H1 (cell line): ENCODE measurements around the gene TXNL4B. TPM values are rescaled to one million over a fixed set of nuclear protein-coding genes. Genes with fewer than 3 reads are reported as not detected.

Experiments used
- CTCF ChIA-PET: fragments of 300-600 bp; sonication (Branson Sonifier 250); formaldehyde crosslinking; loops from one replicate; lab custom pipeline; 2021; ENCODE audit not compliant: partially characterized antibody; lab: Charles Lee
- POLR2A ChIA-PET: fragments of 300-600 bp; sonication (Branson Sonifier 250); formaldehyde crosslinking; loops from one replicate; lab custom pipeline; 2021; ENCODE audit warnings: inconsistent platforms; ENCODE audit not compliant: partially characterized antibody; lab: Charles Lee
- DNase-seq, 2 experiments: peaks; one replicate each; pipeline versions ENCODE4 v3.0.0 to v3.0.0-alpha.2; 2010 to 2022; ENCODE audit warnings: low spot score in 2 of 2, low read depth in 1 of 2, mixed read lengths in 1 of 2
- FAIRE-seq: peaks from 2 replicates; lab custom pipeline; 2011; peaks lifted over from hg19 to GRCh38; lab: Jason Lieb, UNC
- H2AFZ ChIP-seq: 2 replicates; pipeline ENCODE4 v1.8.1; 2012; ENCODE audit warnings: low read length, inconsistent platforms
- H2AK5ac ChIP-seq: 2 replicates; pipeline ENCODE4 v1.6.1; 2013; ENCODE audit warnings: low read depth, low read length
- H2BK120ac ChIP-seq: replicated peaks from 2 replicates; pipeline ENCODE3; 2013; ENCODE audit warnings: low read depth, low read length, inconsistent platforms
- H2BK12ac ChIP-seq: 2 replicates; pipeline ENCODE4 v1.6.1; 2013; ENCODE audit warnings: low read depth, low read length
- H2BK15ac ChIP-seq: 2 replicates; pipeline ENCODE4 v1.6.1; 2013; ENCODE audit warnings: low read length
- H2BK20ac ChIP-seq: 2 replicates; pipeline ENCODE4 v1.6.1; 2013; ENCODE audit warnings: low read length
- H2BK5ac ChIP-seq: 2 replicates; pipeline ENCODE4 v1.6.1; 2013; ENCODE audit warnings: low read depth, low read length
- H3K14ac ChIP-seq: 2 replicates; pipeline ENCODE4 v1.6.1; 2013; ENCODE audit warnings: inconsistent platforms; ENCODE audit not compliant: insufficient read length
- H3K18ac ChIP-seq: 2 replicates; pipeline ENCODE4 v1.6.1; 2013; ENCODE audit warnings: low read length; ENCODE audit errors: extremely low read depth
- H3K23ac ChIP-seq: 2 replicates; pipeline ENCODE4 v1.6.1; 2013; ENCODE audit warnings: inconsistent platforms; ENCODE audit not compliant: insufficient read length
- H3K23me2 ChIP-seq: 2 replicates; pipeline ENCODE4 v1.6.1; 2013; ENCODE audit warnings: low read depth, low read length
- H3K27ac ChIP-seq: 2 replicates; pipeline ENCODE4 v1.6.1; 2011; ENCODE audit warnings: low read depth, low read length, inconsistent platforms
- H3K27me3 ChIP-seq, 4 experiments: replicated peaks in 1 of 4; 1 replicate in 1 of 4; 2 replicates in 3 of 4; pipeline versions ENCODE4 v1.6.1 to v1.8.1; 2011 to 2013; ENCODE audit warnings: low read length in 3 of 4, mild to moderate bottlenecking in 3 of 4, inconsistent platforms in 2 of 4, mixed read lengths in 2 of 4, moderate library complexity in 1 of 4; ENCODE audit not compliant: control insufficient read depth in 3 of 4, insufficient read depth in 3 of 4; ENCODE audit errors: extremely low read depth in 1 of 4
- H3K36me3 ChIP-seq, 4 experiments: 2 replicates each; pipeline versions ENCODE4 v1.6.1 to v1.8.1; 2011 to 2013; ENCODE audit warnings: mild to moderate bottlenecking in 4 of 4, low read length in 3 of 4, moderate library complexity in 2 of 4, control low read depth in 1 of 4, inconsistent platforms in 1 of 4; ENCODE audit not compliant: insufficient read depth in 4 of 4, control insufficient read depth in 2 of 4
- H3K4ac ChIP-seq: replicated peaks from 2 replicates; pipeline ENCODE3; 2013; ENCODE audit warnings: low read length, low read depth, mixed read lengths, inconsistent platforms; ENCODE audit not compliant: insufficient read length
- H3K4me1 ChIP-seq, 4 experiments: replicated peaks in 1 of 4; 1 replicate in 1 of 4; 2 replicates in 3 of 4; pipeline versions ENCODE4 v1.6.1 to v1.8.1; 2011 to 2013; ENCODE audit warnings: low read length in 3 of 4, inconsistent platforms in 2 of 4, mixed read lengths in 1 of 4; ENCODE audit not compliant: insufficient read depth in 4 of 4, control insufficient read depth in 3 of 4
- H3K4me2 ChIP-seq, 2 experiments: 2 replicates each; pipeline versions ENCODE4 v1.6.1 to v1.8.1; 2011 to 2013; ENCODE audit warnings: low read depth in 2 of 2, low read length in 2 of 2, control low read depth in 1 of 2, inconsistent platforms in 1 of 2, mild to moderate bottlenecking in 1 of 2; ENCODE audit not compliant: insufficient read depth in 1 of 2
- H3K4me3 ChIP-seq, 4 experiments: fragments of 200-600, 300-600 bp in 1 of 4; sonication (generic), shearing (Covaris generic), sonication (Bioruptor Twin) in 1 of 4; 2 replicates each; pipeline versions ENCODE4 v1.5.1 to v1.8.1; 2011 to 2016; ENCODE audit warnings: low read length in 4 of 4, low read depth in 3 of 4, control low read depth in 2 of 4, inconsistent platforms in 2 of 4, mild to moderate bottlenecking in 2 of 4, mixed read lengths in 1 of 4, moderate library complexity in 1 of 4; ENCODE audit not compliant: insufficient read depth in 2 of 4; ENCODE audit errors: extremely low read depth in 1 of 4
- H3K56ac ChIP-seq: replicated peaks from 2 replicates; pipeline ENCODE3; 2013; ENCODE audit warnings: low read depth, mild to moderate bottlenecking, mixed read lengths, low read length, inconsistent platforms; ENCODE audit not compliant: insufficient read length
- H3K79me1 ChIP-seq: 2 replicates; pipeline ENCODE4 v1.6.1; 2013; ENCODE audit warnings: low read depth, low read length, control low read depth
- H3K79me2 ChIP-seq, 2 experiments: 2 replicates each; pipeline versions ENCODE4 v1.6.1 to v1.8.1; 2012 to 2013; ENCODE audit warnings: low read length in 2 of 2, mild to moderate bottlenecking in 2 of 2, inconsistent platforms in 1 of 2; ENCODE audit not compliant: insufficient read depth in 2 of 2, control insufficient read depth in 1 of 2
- H3K9ac ChIP-seq, 4 experiments: replicated peaks in 1 of 4; 1 replicate in 1 of 4; 2 replicates in 3 of 4; pipeline versions ENCODE4 v1.6.1 to v1.8.1; 2011 to 2013; ENCODE audit warnings: low read depth in 3 of 4, low read length in 3 of 4, control low read depth in 2 of 4, mild to moderate bottlenecking in 2 of 4, moderate library complexity in 2 of 4, inconsistent platforms in 1 of 4; ENCODE audit errors: extremely low read depth in 1 of 4
- H3K9me3 ChIP-seq, 2 experiments: 2 replicates each; pipeline versions ENCODE4 v1.6.1 to v1.8.1; 2012 to 2013; ENCODE audit warnings: mild to moderate bottlenecking in 2 of 2, moderate library complexity in 2 of 2, control low read depth in 1 of 2, inconsistent platforms in 1 of 2, low read depth in 1 of 2, low read length in 1 of 2, mixed read lengths in 1 of 2; ENCODE audit not compliant: insufficient read depth in 2 of 2
- H4K20me1 ChIP-seq, 2 experiments: replicated peaks in 1 of 2; 2 replicates each; pipeline versions ENCODE3 to v1.8.1; 2011 to 2013; ENCODE audit warnings: inconsistent platforms in 2 of 2, low read length in 2 of 2, mild to moderate bottlenecking in 1 of 2; ENCODE audit not compliant: insufficient read depth in 2 of 2, control insufficient read depth in 1 of 2
- H4K5ac ChIP-seq: 2 replicates; pipeline ENCODE4 v1.6.1; 2013; ENCODE audit warnings: low read length, low read depth, mixed read lengths, inconsistent platforms; ENCODE audit not compliant: insufficient read length
- H4K8ac ChIP-seq: 2 replicates; pipeline ENCODE4 v1.8.0; 2013; ENCODE audit warnings: mild to moderate bottlenecking, moderate library complexity, low read length, inconsistent platforms; ENCODE audit not compliant: insufficient read depth; ENCODE audit errors: extremely low read depth
- H4K91ac ChIP-seq: replicated peaks from 2 replicates; pipeline ENCODE3; 2013; ENCODE audit warnings: low read length, mixed read lengths, inconsistent platforms; ENCODE audit not compliant: insufficient read length
- ASH2L ChIP-seq: fragments of 200-600, 300-600 bp; sonication (generic); IDR thresholded peaks from one replicate; pipeline ENCODE4 v1.7.1; 2017; ENCODE audit warnings: low read length
- BRCA1 ChIP-seq: IDR thresholded peaks from 2 replicates; pipeline ENCODE4 v1.6.1; 2012; ENCODE audit warnings: low read depth, low read length, improper control_type of control experiment
- CBX5 ChIP-seq: fragments of 300-800, 300-1000 bp; sonication (generic); IDR thresholded peaks from 2 replicates; pipeline ENCODE4 v1.7.1; 2016; ENCODE audit warnings: antibody characterized with exemption, low read length, low read depth
- CHD2 ChIP-seq: IDR thresholded peaks from 2 replicates; pipeline ENCODE4 v1.6.1; 2012; ENCODE audit warnings: low read length, improper control_type of control experiment
- CTBP2 ChIP-seq: IDR thresholded peaks from 2 replicates; pipeline ENCODE4 v1.7.0; 2011; ENCODE audit warnings: borderline replicate concordance, mild to moderate bottlenecking, moderate library complexity, mixed read lengths, low read length; ENCODE audit not compliant: insufficient read depth, insufficient read length
- E2F6 ChIP-seq: IDR thresholded peaks from 2 replicates; pipeline ENCODE4 v1.6.1; 2012; ENCODE audit warnings: inconsistent platforms
- GABPA ChIP-seq: IDR thresholded peaks from 2 replicates; pipeline ENCODE4 v1.6.1; 2011; ENCODE audit warnings: mild to moderate bottlenecking, low read length, moderate library complexity, borderline replicate concordance; ENCODE audit not compliant: insufficient read depth
- KDM1A ChIP-seq: fragments of 200-600, 300-600 bp; sonication (generic); IDR thresholded peaks from 2 replicates; pipeline ENCODE4 v1.7.1; 2016; ENCODE audit warnings: mild to moderate bottlenecking, low read length, borderline replicate concordance
- NRF1 ChIP-seq: IDR thresholded peaks from 2 replicates; pipeline ENCODE4 v1.6.1; 2011; ENCODE audit warnings: mild to moderate bottlenecking, low read depth, low read length, improper control_type of control experiment
- RAD21 ChIP-seq, 2 experiments: IDR thresholded peaks in 1 of 2; conservative IDR thresholded peaks in 1 of 2; 2 replicates each; pipeline ENCODE4 v1.6.1; 2011; ENCODE audit warnings: low read depth in 2 of 2, low read length in 2 of 2, improper control_type of control experiment in 1 of 2, inconsistent platforms in 1 of 2, mild to moderate bottlenecking in 1 of 2, moderate library complexity in 1 of 2
- SIRT6 ChIP-seq: IDR thresholded peaks from one replicate; pipeline ENCODE4 v1.7.1; 2012; ENCODE audit warnings: low read length, inconsistent platforms
- SP4 ChIP-seq: IDR thresholded peaks from 2 replicates; pipeline ENCODE4 v1.6.1; 2012; ENCODE audit warnings: low read length, inconsistent platforms
- SRF ChIP-seq: IDR thresholded peaks from 2 replicates; pipeline ENCODE4 v1.6.1; 2011; ENCODE audit warnings: mild to moderate bottlenecking, low read depth, low read length, moderate library complexity
- TCF12 ChIP-seq: IDR thresholded peaks from 2 replicates; pipeline ENCODE4 v1.6.1; 2011; ENCODE audit warnings: low read depth, mild to moderate bottlenecking, low read length
- YY1 ChIP-seq: IDR thresholded peaks from 2 replicates; pipeline ENCODE4 v1.6.1; 2011; ENCODE audit warnings: low read depth, mild to moderate bottlenecking, low read length
- WGBS, 2 experiments: shearing (Covaris generic) in 1 of 2; methylation state at CpG; one replicate each; pipeline versions ENCODE4 v1.1.6 to v1.1.7; 2013 to 2015; ENCODE audit warnings: low lambda C conversion rate in 2 of 2, mixed read lengths in 2 of 2, inconsistent platforms in 1 of 2, low coverage in 1 of 2, missing lambda C conversion rate in 1 of 2; ENCODE audit not compliant: insufficient replicate concordance in 2 of 2, insufficient coverage in 1 of 2, insufficient read length in 1 of 2; ENCODE audit errors: extremely low coverage in 1 of 2, missing lambda C conversion rate in 1 of 2; 5-methylcytosine and 5-hydroxymethylcytosine counted together
- polyA plus RNA-seq, 7 experiments: library from polyadenylated mRNA; depleted of rRNA in 3 of 7; stranded (reverse) in 5 of 7; unstranded in 2 of 7; fragments of >200 nt in 5 of 7; fragments of 200-250 nt in 2 of 7; gene quantifications; 1 replicate in 5 of 7; 2 replicates in 1 of 7; 4 replicates in 1 of 7; pipeline versions ENCODE4 v1.2.1 to v1.2.3, GENCODE V29; 2011 to 2013; ENCODE audit warnings: missing spikeins in 2 of 7, mixed read lengths in 2 of 7
- total RNA-seq: library from RNA; stranded (reverse); fragmentation: NEBNext Ultra II Directional; extraction: Animal tissue kit (Norgen Biotek cat#: 25700); gene quantifications from 2 replicates; pipeline ENCODE4 v1.2.1, GENCODE V29; 2021

The TXNL4B gene
- total and polyA plus RNA-seq, 2 of the 8 experiments (the other 6 are each of a cell fraction or from before 2014, with no cell fraction given), result 6.7 to 10.6 TPM

GRCh38 chr16:72044825-72045359 lies 48.5 kb downstream of the TXNL4B start:
- no peak overlapping the region for H2AFZ ChIP-seq
- no peak overlapping the region for H3K4ac ChIP-seq
- H3K23ac ChIP-seq, result no peak overlapping the region
- no peak for DNase-seq
- no peak overlapping the region for H3K56ac ChIP-seq
- no peak overlapping the region for H2AK5ac ChIP-seq
- no peak overlapping the region for H2BK12ac ChIP-seq
- no peak for TF ChIP-seq BRCA1
- TF ChIP-seq KDM1A, result no peak
- no peak for TF ChIP-seq CTBP2
- no peak for TF ChIP-seq RAD21 (IDR thresholded peaks at IDR 0.05 in 1 of 2, conservative IDR thresholded peaks at IDR 0.05 in 1 of 2; ENCODE audit: low read depth in 2 of 2, low read length in 2 of 2)
- TF ChIP-seq E2F6, result no peak
- no peak for TF ChIP-seq YY1
- TF ChIP-seq SP4, result no peak
- TF ChIP-seq GABPA, result no peak
- no peak for TF ChIP-seq CBX5
- TF ChIP-seq ASH2L, result no peak
- no peak for TF ChIP-seq CHD2
- TF ChIP-seq NRF1, result no peak
- no peak for TF ChIP-seq TCF12
- no peak for TF ChIP-seq SIRT6
- no peak for TF ChIP-seq SRF
- no peak overlapping the region for H4K8ac ChIP-seq
- H4K91ac ChIP-seq, result no peak overlapping the region
- no peaks in the 10 kb centered on the region for H3K79me2 ChIP-seq
- H2BK20ac ChIP-seq, result no peak overlapping the region
- H3K14ac ChIP-seq, result no peak overlapping the region
- ChIA-PET CTCF (no interaction called here), POLR2A (no interaction called here)
- H3K36me3 ChIP-seq, result no peaks in the 10 kb centered on the region
- 93% methylated on average over 2 of the region's 2 CpGs; no CpG with 5 or more reads in 1 of the 2 experiments for WGBS, 2 experiments
- no peak overlapping the region for H2BK5ac ChIP-seq
- H3K9me3 ChIP-seq, result no peaks in the 10 kb centered on the region
- H3K4me1 ChIP-seq, result no peaks in the 10 kb centered on the region
- H3K9ac ChIP-seq, result no peak overlapping the region
- H2BK120ac ChIP-seq, result no peak overlapping the region
- H3K79me1 ChIP-seq, result no peaks in the 10 kb centered on the region
- H3K4me2 ChIP-seq, result no peak overlapping the region
- H3K23me2 ChIP-seq, result no peaks in the 10 kb centered on the region
- no peak overlapping the region for H3K27ac ChIP-seq
- no peaks in the 10 kb centered on the region for H3K27me3 ChIP-seq
- no peak overlapping the region for H3K18ac ChIP-seq
- no peaks in the 10 kb centered on the region for H4K20me1 ChIP-seq
- H4K5ac ChIP-seq, result no peak overlapping the region
- no peak overlapping the region for H2BK15ac ChIP-seq
- no peak overlapping the region for H3K4me3 ChIP-seq
- no peak for FAIRE-seq
